Cerebellar nuclear complex (tissue), 1 donor: ENCODE data around the gene MAN2B1.
A peak's percentile ranks its signal among the peaks of the same experiment; 100 is the strongest.

ENCODE experiments used
- DNase-seq, 2 experiments: peaks; one replicate each; lab custom pipeline; 2025; lab: John Stamatoyannopoulos, UW

The MAN2B1 gene

GRCh38 chr19:12617646-12618045 lies 48.9 kb downstream of the MAN2B1 start:
- DNase-seq: no peak

DNA sequence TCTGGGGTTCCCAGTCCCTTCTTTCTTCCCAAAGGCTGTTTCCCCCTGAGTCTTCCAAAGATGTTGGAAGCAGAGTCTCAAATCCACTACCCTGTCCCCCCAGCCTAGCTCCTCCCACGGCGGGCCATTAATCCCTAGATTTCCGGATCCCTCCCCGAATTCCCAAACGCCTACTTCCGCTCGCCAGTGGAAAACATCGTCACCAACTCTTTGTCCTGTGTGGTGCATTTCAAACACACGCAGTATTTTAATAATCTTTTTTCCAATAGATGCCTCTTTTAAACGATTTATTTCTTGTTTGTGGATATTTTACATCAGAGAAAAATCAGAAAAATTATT lies 55.2 kb downstream of the MAN2B1 start:
- DNase-seq: no peak

DNA sequence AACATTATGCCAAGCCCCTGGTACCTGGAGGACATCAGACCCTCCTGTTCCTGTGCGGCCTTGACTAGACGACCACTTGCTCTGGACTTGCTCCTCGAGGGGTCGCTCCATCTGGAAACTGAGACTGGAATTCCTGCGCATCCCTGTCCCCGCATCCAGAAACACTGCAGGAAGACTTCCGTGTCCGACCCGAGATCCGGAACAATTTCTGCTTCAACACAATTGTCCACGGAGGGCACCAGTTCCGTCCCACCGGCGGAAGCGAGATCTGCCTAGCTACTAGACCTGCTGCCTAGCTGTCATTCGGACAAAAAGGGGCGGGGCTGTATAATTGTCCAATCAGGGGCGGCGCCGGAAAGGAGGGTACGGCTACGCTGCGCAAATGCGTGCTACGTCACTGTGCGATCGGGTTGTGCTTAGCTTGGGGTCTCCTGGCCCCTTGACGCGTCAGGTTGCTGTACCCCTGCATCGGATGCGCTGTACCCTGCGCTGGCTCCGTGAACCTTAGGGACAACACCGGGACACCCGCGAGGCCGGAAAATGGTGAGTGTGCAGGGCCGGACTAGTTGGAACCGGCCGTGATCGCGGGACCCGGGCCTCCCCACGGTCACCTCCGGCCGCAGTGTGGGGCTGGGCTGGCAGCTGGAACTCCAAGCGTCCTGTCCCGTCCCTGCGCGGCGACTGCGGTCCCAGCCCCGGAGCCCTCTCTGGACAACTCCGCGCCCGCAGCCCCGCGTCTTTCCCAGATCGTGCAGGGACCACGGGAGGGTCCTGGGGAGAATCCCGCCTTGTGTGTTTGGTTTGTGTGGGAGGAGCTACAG lies 55.8 kb downstream of the MAN2B1 start, which contains the start of the genes ZNF490 and ZNF791:
ZNF490 (minus strand) TSS at position 274 of the 821 bp plus-strand sequence; CDS start at position 141, 133 bp downstream.
ZNF791 (plus strand) TSS at position 381 of the 821 bp plus-strand sequence; CDS start at position 541, 160 bp downstream.
- DNase-seq: peak; percentile 80 to 97

DNA sequence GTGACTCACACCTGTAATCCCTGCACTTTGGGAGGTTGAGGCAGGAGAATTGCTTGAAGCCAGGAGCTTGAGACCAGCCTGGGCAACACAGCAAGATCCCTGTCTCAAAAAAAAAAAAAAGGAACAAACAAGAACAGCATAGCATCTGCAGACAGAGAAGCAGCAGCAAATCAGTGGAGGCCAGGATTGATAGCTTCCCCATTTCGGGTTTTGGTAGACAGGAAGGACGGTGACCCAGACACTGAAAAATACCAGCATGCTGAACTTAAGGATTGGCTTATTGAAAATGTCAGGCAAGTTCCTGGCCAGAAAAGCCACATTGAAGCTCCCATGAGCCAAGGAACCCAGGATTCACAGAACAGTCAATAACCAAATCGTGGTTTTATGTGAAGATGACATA lies 58.9 kb downstream of the MAN2B1 start:
- no peak for DNase-seq

- DNase-seq: no peak
Observed at GRCh38 chr19:12606796-12607195, 59.7 kb downstream of the MAN2B1 start.

- no peak for DNase-seq
Observed at GRCh38 chr19:12603714-12604113, 62.8 kb downstream of the MAN2B1 start.

- DNase-seq: no peak
Observed at GRCh38 chr19:12597594-12597993, 68.9 kb downstream of the MAN2B1 start.

- no peak for DNase-seq
Observed at GRCh38 chr19:12596927-12597548, 69.5 kb downstream of the MAN2B1 start.
